ENCODE results near the gene C22orf31.

DNA sequence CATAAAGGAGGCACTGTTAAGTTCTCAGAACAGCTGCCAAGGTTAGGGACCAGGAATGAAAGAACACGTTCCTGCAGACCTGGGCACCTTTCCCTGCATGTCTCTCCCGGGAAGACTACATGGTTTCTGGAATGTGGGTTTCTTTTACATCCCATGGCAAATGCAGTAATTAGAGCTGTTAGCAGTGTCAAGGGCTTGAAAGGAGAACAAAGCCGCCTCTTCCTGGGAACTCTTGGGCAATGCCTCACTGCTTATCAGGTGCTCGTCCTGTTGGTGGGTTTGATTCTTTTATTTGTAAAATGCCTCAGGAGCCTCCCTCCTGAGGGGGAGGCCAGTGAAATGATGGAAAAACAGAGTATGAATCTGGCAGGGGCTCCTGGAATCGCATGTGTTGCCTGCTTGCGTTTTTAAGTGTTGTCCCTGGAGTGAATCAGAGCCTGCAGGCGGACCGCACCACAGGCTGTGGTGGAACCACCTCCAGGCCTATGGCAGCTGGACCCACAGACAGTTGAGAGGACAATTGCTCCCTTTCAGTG, 723 bp upstream of the C22orf31 start:
- TF ChIP-seq, protein P1, sequence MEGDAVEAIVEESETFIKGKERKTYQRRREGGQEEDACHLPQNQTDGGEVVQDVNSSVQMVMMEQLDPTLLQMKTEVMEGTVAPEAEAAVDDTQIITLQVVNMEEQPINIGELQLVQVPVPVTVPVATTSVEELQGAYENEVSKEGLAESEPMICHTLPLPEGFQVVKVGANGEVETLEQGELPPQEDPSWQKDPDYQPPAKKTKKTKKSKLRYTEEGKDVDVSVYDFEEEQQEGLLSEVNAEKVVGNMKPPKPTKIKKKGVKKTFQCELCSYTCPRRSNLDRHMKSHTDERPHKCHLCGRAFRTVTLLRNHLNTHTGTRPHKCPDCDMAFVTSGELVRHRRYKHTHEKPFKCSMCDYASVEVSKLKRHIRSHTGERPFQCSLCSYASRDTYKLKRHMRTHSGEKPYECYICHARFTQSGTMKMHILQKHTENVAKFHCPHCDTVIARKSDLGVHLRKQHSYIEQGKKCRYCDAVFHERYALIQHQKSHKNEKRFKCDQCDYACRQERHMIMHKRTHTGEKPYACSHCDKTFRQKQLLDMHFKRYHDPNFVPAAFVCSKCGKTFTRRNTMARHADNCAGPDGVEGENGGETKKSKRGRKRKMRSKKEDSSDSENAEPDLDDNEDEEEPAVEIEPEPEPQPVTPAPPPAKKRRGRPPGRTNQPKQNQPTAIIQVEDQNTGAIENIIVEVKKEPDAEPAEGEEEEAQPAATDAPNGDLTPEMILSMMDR (IDR thresholded peaks at IDR 0.05): no peak
- TF ChIP-seq, protein P2, sequence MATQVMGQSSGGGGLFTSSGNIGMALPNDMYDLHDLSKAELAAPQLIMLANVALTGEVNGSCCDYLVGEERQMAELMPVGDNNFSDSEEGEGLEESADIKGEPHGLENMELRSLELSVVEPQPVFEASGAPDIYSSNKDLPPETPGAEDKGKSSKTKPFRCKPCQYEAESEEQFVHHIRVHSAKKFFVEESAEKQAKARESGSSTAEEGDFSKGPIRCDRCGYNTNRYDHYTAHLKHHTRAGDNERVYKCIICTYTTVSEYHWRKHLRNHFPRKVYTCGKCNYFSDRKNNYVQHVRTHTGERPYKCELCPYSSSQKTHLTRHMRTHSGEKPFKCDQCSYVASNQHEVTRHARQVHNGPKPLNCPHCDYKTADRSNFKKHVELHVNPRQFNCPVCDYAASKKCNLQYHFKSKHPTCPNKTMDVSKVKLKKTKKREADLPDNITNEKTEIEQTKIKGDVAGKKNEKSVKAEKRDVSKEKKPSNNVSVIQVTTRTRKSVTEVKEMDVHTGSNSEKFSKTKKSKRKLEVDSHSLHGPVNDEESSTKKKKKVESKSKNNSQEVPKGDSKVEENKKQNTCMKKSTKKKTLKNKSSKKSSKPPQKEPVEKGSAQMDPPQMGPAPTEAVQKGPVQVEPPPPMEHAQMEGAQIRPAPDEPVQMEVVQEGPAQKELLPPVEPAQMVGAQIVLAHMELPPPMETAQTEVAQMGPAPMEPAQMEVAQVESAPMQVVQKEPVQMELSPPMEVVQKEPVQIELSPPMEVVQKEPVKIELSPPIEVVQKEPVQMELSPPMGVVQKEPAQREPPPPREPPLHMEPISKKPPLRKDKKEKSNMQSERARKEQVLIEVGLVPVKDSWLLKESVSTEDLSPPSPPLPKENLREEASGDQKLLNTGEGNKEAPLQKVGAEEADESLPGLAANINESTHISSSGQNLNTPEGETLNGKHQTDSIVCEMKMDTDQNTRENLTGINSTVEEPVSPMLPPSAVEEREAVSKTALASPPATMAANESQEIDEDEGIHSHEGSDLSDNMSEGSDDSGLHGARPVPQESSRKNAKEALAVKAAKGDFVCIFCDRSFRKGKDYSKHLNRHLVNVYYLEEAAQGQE (IDR thresholded peaks at IDR 0.05; ENCODE audit: insufficient read depth in 1 of 2, low read depth in 2 of 2, low read length in 1 of 2): no peak

Measured in Panc1 (cell line).